Stimulated activated CD8-positive, alpha-beta memory T cell treated with anti-CD3 and anti-CD28 coated beads, Interleukin-4, amount 100 ng/mL, for 1 hour (primary cell): Measurements from ENCODE around the gene EPHB1.
"Not testable (repeated sequence)": the region's sequence is repeated elsewhere in the genome, so short reads cannot be mapped to it uniquely, and the experiment has no call there.

Experiments
- DNase-seq, 2 donors: peaks; one replicate each; pipeline ENCODE4 v3.0.0-alpha.2; 2020; ENCODE audit warnings: low read depth in 2 of 2, low spot score in 1 of 2

Gene EPHB1

DNA sequence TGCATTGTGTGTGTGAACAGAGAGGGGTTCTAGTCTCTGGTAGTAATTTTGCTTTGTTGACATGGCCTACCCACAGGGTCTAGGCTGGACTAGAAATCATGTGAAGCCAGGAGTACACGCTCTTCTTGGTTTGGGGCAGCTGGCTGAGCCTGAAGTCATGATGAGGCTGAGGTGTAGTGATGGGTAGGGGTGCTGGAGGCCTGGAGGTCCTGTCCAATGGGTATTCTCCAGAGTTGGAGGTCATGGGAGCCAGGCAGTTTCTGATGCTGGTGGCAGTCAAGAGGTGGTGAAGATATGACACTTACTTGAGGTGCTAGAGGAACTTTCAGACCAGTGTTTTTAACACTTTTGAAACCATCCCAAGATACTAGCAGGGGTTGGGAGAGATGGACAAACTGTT, 18.5 kb upstream of the EPHB1 start:
- no peak for DNase-seq

DNA sequence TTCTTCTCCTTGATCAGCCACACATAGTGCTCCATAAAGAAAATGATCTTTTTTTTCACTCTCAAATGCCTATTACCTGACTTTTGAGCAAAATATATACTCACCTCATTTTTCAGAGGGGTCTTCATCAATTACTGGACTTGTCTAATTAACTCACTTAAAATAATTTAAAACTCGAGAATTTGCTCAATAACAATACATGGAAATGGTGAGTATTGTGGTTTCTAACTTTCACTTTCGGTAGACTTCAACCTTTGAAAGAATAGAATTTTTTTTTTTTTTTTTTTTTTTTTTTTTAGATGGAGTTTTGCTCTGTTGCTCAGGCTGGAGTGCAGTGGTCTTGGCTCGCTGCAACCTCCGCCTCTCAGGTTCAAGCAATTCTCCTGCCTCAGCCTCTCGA, 17.7 kb upstream of the EPHB1 start:
- no peak for DNase-seq

DNA sequence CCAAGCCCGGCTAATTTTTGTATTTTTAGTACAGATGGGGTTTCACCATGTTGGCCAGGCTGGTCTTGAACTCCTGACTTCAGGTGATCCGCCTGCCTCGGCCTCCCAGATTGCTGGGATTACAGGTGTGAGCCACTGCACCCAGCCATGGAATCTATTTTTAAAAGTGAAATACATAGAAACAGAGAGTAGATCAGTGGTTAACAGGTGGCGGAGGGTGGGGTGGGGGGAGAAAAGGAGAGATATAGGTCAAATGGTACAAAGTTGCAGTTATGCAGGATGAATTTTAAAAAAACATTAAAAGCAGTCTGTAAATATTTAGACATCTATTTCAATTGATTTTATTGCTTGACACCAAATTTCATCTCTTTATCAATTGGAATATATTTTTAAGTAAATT, 6.8 kb upstream of the EPHB1 start:
- not testable (repeated sequence) for DNase-seq

DNA sequence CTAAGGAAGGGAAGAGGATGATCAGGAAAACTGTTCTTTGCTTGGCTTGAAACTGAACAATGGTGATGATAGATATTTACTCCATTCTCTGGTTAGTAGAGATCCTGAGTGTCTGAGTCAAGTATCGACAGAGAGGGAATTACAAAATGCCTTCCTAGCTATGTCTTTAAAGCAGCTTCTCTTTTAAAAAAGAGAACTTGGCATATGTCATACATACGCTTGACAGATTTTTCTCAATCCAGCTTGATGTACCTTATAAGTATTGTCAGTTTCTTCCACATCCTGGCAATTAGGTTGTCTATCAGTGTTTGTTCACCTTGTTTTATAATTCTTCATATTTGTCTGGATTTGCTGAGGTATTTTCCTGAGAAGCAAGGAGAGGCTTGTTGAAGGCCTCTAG, 5.0 kb upstream of the EPHB1 start:
- no peak for DNase-seq

DNA sequence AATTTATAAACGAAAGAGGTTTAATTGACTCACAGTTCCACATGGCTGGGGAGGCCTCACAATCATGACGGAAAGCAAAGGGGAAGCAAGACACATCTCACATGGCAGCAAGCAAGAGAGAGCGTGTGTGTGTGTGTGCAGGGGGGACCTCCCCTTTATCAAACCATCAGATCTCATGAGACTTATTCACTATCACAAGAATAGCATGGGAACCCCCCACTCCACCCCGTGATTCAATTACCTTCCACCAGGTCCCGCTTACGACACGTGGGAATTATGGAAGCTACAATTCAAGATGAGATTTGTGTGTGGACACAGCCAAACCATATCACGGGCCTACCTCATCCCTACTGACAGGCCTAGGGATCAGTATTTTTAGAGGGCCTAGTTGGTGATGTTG, 3.1 kb upstream of the EPHB1 start:
- no peak for DNase-seq

DNA sequence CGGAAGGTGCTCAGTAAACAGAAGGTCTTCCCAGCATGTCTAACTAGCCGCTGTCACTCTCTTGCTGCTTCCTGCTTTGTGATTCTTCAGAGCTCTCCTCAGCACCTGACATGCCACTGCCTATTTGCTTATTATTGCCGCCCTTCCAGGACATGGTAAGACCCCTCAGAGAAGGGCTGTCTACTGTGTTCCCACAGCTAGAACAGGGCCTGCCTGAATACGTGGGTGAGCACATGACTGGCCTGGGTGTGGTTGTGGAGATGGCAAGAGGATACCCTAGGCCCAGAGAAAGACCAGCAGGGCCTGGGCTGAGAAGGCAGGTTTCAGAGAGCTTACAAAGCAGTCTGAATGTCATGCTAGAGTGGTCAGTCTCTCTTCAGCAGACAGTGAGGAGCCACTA, 2.4 kb upstream of the EPHB1 start:
- DNase-seq: no peak

DNA sequence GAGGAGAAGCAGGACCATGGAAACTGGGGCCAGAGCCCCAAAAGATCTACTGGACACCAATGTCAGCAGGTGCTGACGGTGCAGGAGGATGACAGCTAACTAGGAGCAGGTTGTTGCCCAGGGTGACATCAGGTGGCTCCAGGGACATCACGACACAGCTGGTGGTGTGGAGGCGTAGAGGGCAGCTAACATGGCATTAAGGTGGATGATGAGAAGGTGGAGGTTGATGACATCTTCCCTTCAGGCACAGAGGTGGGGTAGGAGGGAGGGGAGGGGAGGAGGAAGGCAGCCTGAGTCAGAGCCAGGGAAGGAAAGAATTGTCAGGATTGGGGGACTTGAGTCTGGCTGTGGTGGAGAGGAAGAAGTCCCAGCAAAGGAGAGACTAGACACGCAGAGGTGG, 1.5 kb upstream of the EPHB1 start:
- no peak for DNase-seq

DNA sequence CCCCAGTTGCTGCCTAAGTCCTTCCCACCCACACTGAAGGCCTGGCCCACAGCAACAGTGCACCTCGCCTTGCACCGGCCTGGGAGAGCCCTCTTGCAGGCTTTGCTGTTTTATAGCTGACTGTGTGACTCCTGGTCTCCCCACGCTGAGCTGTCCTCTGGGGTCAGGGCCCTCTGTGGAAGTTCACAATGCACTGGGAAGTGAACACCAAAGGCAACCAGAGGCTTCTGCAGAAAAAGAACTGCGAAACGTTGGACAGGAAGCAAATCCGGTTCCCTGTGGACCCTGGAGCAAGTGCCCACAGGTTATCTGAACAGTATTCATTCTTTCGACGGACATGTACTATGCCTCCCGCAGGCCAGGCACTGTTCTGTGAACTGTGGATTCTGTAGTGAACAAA, 737 bp upstream of the EPHB1 start:
- no peak for DNase-seq

DNA sequence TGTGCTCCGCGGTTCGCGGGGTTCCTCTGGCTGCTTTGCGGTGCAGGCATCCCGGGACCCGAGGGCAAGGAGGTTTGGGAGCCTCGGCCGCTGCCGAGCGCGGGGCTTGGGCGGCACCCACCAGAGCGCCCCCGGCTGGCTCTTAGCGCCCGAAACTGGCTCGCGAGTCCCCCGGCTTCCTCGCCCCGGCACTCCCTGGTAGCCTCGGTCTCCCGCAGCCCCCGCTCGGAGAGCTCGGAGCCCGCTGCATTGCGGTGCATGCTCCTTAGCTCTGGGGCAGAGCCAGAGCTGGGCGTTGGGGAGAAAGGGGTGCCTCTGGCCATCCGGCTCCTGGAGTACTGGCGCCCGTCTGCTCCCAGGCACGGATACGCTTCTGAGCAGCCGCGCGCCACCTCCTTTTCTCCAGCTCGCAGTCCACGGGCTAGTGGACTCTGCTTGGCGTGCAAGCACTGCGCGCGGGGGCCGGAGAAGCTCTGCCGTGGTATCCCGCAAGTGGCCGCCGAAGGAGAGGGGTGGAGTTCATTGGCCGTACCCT, 753 bp downstream of the EPHB1 start:
- no peak for DNase-seq

DNA sequence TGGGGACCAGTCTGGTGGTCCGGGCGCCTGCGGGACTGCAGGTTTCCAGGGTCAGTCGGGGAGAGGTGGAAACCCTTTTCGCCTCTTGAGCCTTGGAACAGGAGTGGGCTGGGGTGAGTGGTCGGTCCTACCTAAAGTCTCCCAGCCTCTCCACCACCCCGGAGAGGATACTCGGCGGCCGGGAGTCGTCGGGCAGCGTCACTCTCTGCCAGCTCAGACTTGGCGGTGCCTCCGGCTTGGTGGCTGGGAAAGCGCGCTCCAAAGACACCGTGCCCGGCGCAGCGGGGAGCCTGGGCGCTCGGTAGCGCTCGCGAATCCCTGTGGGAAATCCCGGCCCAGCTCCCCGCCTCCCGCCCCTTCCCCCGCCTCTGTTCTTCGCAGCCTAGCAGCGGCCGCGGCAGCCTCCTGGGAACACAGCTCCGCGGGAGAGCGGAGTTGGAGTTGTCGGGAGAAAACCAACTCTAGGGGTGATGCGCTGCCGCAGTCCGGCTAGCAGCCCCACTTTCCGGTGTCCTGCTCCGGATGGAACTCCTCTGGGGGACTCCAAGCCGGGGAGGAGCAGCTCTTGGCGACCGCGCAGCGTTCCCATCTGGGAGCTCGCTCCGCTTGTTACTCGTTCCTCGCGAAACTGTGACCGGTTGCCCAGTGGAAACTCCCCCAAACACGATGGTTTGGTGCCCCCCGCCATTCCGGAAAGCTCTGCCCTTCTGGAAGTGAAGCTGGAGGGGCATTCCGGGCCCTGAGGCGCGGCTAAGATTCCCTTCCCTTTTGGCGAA, 1.4 kb downstream of the EPHB1 start:
- DNase-seq: no peak

DNA sequence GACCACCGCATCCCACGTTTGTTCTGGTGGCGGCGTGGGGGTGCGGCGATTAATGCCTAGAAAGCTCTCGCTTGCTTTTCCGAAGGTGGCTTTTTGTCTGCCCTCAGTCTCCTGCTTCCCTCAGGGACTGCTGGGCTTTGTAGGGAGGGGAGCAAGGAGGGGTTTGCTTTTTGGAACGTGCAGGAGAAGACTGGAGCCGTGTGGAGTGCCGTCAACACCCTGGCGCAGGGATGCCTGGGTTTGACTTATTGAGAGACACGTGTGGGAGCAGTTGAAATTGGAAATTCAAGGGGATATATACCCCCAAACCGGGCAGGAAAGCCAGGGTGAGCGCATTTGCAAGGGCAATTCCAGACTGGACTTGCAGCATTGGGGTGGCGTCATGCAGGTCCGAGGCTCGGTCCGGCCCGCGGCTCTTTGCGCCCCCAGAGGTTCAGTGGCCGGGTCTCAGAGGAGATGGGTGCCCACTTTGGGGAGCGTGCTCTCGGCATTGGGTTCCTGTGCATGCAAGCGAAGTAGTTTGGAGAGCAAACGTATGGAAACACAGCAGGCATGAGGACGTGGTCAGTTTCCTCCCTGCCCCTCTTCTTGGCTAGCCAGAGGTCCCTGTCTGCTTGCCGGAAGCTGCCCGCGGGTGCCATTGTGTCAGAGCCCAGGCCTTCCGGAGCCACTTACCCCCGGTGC, 2.1 kb downstream of the EPHB1 start:
- no peak for DNase-seq

DNA sequence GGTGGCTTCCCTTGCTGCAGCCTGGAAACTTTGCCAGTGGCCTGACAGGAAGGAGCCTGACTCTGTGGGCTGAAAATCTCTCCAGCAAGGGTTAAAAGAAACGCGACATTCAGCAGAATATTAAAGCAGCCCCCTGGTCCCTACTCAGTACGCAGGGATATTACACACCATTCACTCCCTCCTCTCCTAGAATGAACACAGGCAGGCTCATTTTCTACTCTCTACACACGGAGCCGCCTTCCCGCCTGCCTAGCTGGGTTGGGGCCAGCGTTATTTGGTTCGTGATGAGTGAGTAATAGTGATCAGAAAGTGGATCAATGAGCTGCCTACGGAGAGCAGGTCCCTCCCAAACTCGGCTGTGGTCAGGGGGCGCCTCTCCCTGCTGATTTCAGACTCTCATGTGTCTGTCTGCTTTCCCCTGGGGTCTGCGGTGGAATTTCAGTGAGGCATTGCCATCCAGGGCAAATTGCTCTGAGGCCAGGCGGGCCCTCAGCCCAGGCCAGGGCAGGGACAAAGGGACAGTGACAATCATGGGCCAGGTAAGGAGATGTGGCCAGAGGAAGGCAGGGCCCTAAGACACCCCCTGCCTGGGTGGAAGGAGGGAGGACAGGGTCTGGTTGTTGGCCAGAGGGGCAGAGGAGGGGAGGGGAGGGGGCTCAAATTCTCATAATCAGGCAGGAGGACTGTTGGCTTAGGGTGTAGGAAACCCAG, 2.8 kb downstream of the EPHB1 start:
- no peak for DNase-seq

DNA sequence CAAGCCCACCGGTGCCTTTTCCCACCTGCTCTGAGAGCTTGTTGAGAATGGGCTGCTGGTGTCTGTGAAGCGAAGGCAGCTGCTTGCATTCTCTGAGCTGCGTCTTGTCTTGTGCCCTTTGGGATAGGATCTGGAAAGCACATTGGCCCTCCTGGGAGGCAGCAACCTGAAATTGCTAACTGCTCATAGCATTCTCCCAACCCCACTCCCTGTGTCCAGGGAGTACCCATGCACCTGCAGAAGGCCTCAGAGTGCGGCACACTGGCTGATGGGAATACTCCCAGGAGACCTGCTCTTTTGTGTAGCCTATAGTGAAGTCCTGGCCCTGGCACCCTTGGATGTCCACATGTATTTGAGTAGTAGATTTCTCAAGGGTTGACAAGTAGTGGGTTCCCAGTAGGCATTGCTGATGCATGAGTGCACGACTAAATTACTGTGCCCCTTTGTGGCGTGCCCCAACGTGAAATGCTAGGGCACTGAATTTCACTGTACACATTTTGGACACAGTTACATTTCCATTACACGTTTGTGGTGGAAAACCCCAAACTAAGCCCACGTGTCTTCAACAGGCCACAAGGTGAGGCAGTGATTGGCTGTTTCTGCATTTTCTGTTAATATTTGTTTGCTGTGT, 3.7 kb downstream of the EPHB1 start:
- no peak for DNase-seq

DNA sequence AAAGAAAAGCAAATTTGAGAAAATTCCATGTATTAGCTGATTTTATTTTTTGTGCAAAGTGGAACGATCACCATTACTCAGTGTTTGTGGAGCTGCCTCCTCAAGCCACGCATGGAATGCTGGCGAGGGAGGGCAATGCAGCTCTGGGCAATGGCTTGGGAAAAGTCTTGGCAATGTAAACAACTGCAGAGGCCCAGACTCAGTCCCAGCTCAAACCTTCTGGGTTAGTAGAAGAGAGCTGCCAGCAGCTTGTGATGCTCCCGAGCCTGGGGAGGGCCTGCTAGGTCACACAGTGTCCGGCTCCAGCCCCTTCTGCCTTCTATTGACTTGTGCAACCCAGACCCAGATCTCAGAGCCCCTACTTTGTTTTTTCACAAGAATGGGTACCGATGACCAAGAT, 4.3 kb downstream of the EPHB1 start:
- no peak for DNase-seq

DNA sequence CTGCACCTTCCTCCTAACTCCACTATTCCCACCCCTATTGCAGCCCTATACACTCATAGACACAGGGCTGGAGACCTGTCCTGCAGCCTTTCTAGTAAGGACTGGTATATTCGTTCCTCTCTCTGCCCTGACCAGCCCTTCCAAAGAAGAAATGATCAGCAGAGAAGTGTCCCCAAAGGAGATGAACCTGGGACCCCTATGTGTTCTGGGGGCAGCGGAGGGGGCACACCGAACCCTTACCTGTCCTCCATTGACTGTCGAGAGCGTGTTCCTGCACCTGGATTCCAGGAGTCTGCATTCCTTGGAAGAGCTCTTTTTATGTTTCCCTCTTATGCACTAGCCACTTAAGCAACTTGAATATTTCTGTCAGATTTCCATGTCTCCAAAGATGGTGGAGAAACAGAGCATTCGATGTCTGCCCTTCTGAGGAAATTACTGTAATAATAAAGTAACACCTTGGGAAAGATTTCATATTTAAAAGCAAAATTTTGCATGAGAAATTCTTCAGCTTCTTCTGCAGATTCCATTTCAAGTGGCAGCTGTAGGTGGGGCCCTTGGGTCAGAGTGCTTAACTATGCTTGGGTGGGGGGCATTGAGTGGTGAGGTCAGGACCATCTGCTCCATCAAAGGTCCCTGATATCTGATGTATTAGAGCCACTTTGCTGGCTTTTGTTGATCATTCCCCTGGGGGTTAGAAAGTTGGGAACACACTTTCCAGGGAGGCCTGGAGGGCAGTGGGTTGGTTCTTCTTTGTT, 6.3 kb downstream of the EPHB1 start:
- no peak for DNase-seq

DNA sequence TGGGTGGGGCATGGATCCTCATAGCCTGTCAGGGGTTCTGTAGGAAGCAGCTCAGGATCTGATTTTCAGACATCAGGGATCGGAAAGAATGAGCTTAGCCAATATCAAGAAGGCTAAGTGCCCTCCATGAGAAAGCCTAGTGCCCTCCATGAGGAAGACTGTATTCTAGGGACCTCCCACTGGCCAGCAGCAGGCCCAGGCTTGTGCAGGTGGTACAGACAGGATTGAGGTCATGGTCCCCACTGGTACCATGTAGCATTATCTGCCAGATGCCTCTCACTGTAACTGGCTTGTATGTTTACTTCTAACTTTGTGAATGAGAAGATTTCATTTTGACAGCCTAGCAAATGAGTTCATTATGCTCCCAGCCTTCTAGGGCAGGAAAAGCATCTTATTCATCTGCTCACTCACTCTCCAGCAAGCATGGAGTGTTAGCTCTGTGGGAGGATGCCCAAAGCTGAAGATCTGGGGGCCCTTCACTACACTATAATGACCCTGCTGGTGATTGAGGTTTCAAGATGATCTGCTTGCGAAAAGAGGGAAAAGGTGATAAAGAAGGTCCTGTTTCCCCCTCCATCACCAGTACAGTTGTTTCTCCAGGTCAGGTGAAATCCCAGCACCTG, 7.5 kb downstream of the EPHB1 start:
- no peak for DNase-seq

DNA sequence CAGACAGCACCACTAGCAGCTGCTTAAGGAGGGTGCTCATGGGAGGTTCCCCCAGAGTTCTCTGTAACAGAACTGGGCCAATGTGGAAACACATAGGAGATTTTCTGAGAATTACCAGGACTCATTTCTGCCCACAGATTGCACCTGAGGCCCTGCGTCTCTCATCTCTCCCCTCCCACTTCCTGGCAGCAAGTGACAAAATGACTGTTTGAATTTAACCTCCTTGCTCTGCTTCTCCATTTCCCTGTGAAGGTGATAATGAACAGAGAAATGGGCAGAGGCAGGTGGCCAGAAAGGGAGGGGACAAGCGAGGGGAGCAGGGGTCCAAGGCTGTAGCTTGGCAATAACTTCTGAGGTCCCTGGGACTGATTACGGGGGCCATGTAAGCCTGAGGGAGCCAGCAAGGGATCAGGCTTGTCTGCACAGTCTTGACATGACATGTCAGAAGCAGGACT, 8.0 kb downstream of the EPHB1 start:
- DNase-seq: no peak

DNA sequence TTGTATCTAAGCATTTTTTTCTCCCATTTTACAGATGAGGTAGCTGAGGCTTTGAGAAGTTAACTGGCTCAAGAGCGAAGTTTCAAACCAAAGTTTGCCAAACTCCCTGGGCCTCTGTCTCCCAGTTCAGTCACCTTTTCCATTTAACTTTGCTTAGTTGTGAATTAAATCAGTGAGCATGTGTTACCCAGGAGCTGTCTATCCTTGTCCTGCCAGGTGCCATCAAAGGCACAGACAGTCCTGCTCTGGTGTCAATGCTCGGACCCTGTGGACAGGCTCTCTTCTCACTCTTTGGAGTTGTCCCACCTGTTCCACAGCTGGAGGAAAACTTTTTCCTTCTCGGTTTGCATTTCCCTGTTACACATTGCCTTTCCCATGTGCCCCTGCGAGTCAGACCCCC, 8.6 kb downstream of the EPHB1 start:
- no peak for DNase-seq

DNA sequence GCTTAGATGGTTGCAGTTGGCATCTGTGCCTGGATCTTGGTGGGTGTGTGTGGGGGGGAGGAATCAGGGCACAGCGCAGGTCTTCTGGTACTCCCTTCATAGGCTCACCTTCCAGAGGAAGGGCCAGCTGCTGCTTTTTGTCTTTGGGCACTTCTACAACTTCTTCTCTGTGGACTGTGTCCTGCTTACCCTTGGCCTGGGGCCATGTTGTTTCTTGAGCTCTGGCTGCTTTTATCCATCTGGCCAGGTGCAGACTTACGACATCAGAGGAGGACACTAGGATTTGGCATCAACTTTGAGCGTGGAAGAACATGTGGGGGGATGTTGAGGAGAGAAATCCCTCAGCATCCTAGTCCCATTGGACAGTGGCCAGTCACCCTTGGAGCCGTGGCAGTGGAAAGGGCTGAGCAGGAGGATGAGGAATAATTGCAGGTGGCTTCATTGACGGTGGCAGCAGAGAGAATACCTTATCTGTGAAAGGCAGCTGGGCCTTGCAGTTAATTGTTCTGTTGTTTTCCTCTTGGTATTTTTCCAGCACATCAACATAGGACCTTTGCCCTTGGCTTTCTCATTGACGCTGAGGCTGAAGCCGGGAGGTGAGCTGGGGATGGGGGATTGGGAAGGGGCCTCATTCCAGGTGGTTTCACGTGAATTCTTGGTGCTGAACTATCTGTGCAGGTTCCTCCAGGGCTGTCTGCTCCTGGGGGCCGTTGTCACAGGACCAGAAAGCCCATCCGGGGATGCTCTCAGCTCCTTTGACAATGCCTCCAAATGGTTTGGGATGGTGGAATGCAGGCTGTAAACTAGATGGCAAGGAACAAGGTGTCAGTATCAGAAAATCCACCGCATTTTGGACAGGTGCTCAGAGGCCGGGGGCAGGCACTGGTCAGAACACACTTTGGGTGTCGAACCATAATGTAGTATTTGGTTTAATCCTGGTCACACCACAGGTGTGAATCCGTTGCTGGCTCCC, 9.7 kb downstream of the EPHB1 start:
- DNase-seq: no peak
